HG03457 (cell line): ENCODE results near the gene PRKN.
"Not testable (repeated sequence)": the region's sequence is repeated elsewhere in the genome, so short reads cannot be mapped to it uniquely, and the experiment has no call there.

Experiments
- ATAC-seq: cut with Tn5 transposase; IDR thresholded peaks from one replicate; pipeline ENCODE4 v1.9.1; 2021; ENCODE audit warnings: moderate number of reproducible peaks; ENCODE audit not compliant: unreplicated experiment

PRKN gene

GRCh38 chr6:162467679-162468078 lies 259.9 kb downstream of the PRKN start:
- ATAC-seq: no peak

- no peak for ATAC-seq
Observed at GRCh38 chr6:162463576-162463975, 264.0 kb downstream of the PRKN start.

GRCh38 chr6:162459985-162460384 lies 267.6 kb downstream of the PRKN start:
- ATAC-seq: no peak

GRCh38 chr6:162450358-162450757 lies 277.2 kb downstream of the PRKN start:
- no peak for ATAC-seq

GRCh38 chr6:162448294-162448693 lies 279.3 kb downstream of the PRKN start:
- ATAC-seq: no peak

- no peak for ATAC-seq
Observed at GRCh38 chr6:162443101-162443500, 284.5 kb downstream of the PRKN start.

- no peak for ATAC-seq
Observed at GRCh38 chr6:162442687-162443086, 284.9 kb downstream of the PRKN start.

- no peak for ATAC-seq
Observed at GRCh38 chr6:162441991-162442390, 285.6 kb downstream of the PRKN start.

GRCh38 chr6:162438980-162439379 lies 288.6 kb downstream of the PRKN start:
- no peak for ATAC-seq

GRCh38 chr6:162435071-162435470 lies 292.5 kb downstream of the PRKN start:
- ATAC-seq: no peak

GRCh38 chr6:162421004-162421403 lies 306.6 kb downstream of the PRKN start:
- no peak for ATAC-seq

GRCh38 chr6:162416831-162417537 lies 310.6 kb downstream of the PRKN start:
- ATAC-seq: no peak

GRCh38 chr6:162416307-162416706 lies 311.3 kb downstream of the PRKN start:
- ATAC-seq: no peak

- no peak for ATAC-seq
Observed at GRCh38 chr6:162409741-162410691, 317.6 kb downstream of the PRKN start.

GRCh38 chr6:162408826-162409535 lies 318.6 kb downstream of the PRKN start:
- ATAC-seq: no peak

- no peak for ATAC-seq
Observed at GRCh38 chr6:162404951-162405350, 322.6 kb downstream of the PRKN start.

GRCh38 chr6:162403031-162403430 lies 324.5 kb downstream of the PRKN start:
- ATAC-seq: no peak

- ATAC-seq: no peak
Observed at GRCh38 chr6:162395181-162395580, 332.4 kb downstream of the PRKN start.

GRCh38 chr6:162390961-162391811 lies 336.4 kb downstream of the PRKN start:
- not testable (repeated sequence) for ATAC-seq

- ATAC-seq: no peak
Observed at GRCh38 chr6:162389343-162390085, 338.1 kb downstream of the PRKN start.
